HT-29 (cell line): ENCODE data around the gene MYO16. TPM values are rescaled to one million over a fixed set of nuclear protein-coding genes. Genes with fewer than 3 reads are reported as not detected.

Source experiments
- DNase-seq: peaks from one replicate; pipeline ENCODE4 v3.0.0-alpha.2; 2015; ENCODE audit warnings: low spot score
- total RNA-seq: library from RNA; depleted of rRNA; stranded (reverse); fragments of >200 nt; shearing (Covaris generic); gene quantifications from 2 replicates; pipeline ENCODE4 v1.2.3, GENCODE V29; 2014

MYO16 gene
- total RNA-seq, 1 experiment from 2014 or later: not detected

DNA sequence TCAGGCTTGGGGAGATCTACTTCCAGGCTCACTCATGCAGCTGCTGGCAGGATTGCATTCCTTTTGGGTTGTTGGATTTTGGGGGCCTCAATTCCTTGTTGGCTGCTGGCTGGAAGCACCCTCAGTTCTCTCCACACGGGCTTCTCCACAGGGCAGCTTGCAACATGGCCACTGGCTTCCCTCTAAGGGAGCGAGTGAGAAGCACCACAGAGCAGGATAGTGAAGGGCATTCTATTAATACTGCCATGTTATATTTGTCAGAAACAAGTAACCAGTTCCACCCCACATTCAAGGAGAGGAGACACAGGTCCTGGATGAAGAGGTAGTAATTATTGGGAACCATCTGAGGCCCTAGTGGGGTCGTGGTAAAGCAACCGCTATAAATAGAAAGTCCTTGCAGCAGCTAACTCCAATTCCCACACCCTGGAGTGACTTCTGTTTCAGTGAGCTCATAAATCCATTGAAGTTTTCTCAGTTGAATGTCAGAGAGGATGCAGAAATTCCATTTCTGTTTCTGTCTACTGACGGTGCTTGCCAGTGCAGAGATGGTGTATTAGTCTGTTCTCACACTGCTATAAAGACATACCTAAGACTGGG is 598.0 kb downstream of the MYO16 start:
- DNase-seq: no peak

DNA sequence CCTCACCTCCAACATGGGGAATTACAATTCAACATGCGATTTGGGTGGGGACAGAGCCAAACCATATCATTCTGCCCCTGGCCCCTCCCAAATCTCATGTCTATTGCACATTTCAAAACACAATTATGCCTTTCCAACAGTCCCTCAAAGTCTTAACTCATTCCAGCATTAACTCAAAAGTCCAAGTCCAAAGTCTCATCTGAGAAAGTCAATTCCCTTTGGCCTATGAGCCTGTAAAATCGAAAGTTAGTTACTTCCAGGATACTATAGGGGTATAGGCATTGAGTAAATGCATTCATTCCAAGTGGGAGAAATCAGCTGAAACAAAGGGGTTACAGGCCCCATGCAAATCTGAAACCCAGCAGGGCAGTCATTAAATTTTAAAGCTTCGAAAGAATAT is 598.8 kb downstream of the MYO16 start:
- DNase-seq: no peak

DNA sequence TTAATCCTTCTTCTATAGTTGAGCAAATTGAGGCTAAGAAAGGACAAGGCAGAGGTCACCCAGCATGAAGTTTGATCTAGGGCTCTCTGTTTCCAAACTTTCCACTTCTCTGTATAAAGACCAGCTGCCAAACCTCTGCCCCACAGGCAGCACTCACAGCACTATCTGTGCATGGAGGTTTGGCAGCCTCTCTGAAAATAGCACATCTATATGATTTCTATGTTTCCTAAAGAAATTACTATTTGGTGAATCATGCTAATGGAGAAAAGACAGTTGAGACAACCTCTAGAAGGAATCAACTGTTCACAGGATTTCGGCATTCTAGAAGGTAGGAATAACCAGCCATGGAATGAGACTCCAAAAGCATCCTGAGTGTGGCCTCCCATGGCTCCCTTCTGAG is 602.5 kb downstream of the MYO16 start:
- no peak for DNase-seq

DNA sequence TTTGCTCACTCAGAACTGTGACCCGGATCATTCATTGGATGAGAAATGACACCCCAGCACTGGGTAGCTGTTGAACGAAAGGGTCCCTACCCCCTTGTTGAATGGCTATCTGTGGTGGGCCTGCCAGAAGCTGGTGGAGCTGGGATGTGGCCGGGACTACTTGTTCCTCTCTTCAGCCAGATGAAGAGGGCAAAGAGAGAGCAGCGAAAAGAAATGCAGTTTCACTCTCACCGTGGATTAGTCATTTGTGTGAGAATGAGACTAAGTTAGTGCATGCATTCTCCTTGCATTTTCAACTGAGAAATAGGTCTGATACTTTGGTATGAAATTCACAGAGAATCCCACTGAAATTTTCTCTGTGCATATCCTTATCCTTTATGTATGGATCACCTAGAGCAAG is 603.9 kb downstream of the MYO16 start:
- DNase-seq: no peak

DNA sequence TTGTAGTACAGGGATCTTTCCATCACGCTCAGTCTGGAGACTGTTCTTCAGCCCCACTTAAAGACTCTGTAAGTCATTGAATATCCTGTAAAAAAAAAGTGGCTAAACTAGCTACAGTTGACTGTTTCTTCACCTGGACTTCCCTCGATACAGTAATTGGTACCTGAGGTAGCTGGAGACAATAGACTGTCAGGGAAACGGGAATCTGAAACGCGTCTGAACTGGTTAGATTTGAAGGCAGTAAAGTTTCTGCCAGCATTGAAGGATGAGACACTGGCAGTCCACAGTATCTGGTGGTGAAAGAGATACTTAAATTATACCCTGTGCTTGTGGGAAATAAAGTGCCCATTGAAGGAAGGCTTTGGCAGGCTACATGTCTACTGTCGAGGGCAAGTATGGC is 606.5 kb downstream of the MYO16 start:
- DNase-seq: no peak

DNA sequence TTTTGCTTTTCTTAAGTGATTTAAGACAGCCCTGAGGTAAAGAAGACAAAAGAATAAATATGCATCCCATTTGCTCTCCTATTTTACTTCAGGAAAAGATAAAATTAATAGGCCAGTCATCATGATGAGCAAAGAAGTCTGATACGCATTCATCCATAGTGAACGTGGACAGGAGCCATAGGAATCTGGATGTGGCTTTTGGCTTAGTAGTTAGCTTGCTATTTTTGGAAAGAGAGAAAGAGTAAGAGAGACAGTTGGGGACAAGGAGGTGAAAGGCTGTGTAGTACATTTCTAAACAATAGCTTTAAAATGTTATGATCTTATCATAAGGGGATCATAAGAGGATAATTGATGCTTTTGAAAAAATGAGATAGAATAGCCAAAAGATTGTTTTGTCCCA is 611.7 kb downstream of the MYO16 start:
- DNase-seq: no peak

DNA sequence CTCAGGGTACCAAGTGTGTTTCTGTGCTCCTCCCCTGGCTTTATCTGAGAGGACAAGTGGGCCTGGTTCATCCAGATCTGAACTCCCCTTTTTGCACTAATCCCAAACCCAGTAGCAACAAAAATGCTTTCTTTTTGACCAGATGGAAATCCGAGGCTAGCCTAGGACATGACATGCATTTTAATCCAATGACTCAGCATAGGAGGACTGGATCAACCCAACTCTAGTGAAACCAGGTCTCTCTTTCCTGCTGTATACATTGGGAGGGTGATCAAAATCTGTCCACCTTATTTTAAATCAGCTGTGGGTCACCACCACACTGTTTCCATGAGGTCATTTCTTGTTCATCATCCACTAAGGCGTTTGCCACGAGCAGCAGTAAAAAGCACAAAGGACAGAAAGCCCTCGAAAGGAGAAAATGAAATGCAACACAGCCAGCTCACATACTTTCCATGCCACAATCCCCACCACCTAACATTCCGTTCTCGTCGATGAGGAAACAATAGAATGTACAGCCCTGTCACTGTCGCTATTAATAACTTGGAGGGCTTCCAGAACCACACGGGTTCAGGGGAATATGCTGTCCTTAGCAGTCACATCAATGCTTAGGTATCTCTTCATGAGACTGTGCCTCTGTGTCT is 614.0 kb downstream of the MYO16 start:
- peak; percentile 82 for DNase-seq

DNA sequence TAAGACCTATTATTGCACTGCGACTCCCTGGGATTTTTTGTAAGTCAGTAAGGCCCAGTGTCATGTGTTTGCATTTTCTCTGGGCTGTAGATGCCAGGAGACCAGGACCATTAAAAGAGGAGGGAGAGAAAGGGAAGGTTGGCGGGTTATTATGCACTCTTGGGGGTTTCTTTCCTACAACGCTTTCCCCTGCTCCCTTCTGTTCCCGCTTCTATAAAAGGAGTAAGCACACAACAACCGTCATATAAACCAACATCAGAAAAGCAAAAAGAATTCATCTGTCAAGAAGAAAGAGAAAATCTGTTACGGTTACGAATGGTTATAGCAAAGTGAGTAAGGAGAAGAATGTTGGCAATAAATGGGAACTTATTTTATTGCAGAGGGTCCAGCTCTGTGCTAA is 615.2 kb downstream of the MYO16 start:
- DNase-seq: no peak

DNA sequence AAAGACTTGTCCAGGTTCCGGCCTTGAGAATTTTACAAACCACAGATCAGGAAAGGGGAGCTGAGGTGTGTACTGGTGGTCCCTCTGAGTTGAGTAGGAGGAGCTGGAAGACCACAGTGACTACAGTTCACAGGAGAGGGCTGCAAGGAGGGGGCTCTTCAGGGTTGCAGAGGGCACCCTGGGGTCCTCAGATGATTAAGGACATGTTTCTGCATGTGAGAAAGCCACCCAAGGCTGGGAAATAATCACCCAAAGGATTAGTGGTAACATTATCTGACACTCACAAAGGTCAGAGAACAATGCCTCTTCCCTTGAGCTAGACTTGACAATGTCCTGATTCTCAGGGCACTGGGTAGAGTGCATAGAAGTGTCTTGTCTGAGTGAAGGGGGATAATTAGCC is 616.6 kb downstream of the MYO16 start:
- no peak for DNase-seq

DNA sequence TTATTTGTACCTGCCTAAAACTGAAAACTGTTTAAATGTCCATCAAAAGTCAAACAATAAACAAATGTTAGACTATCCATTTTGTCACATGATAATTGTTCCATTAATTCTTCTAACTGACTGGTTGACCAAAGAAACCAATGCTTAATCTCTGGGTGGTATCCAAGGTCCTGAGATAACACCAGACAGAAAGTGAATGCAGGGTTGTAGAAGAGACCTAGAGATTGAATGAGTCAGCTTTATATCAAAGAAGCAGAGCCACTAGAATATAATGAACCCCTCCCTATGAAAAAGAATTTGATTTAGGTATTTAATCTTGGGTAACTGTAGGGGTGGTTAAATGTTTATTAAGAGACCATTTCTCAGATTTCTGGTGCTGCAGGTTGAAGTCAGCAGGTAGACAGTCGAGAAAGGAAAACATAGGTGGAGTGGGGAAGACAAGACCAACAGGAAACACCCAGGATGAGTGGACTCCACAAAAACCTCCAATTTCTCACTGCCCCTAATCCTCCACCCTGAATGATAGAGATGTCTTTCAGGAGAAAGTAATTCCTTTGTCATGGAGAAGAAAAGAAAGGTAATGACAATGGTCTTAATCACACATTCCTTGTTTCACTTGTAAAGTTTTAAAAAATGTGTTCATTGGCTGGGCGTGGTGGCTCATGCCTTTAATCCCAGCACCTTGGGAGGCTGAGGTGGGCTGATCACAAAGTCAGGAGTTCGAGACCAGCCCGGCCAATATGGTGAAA is 620.5 kb downstream of the MYO16 start:
- DNase-seq: no peak

DNA sequence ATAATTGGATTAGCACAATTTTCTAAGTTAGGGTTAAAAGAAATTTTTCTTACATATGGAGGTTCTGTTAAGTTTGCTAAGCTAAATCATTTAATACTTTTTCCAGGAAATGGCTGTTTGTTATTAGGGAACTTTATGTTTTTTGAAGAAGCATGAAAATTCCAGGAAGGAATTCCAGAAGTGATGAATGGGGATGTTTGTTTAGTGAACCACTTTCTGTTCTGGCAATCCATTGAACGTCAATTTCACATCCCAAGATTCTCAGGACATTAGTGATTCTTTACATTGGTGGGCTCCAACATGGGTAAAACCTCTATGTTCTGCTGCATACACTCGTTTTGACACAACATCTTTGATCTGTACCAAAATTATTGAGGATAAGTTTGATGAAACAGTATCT is 622.5 kb downstream of the MYO16 start:
- DNase-seq: no peak

DNA sequence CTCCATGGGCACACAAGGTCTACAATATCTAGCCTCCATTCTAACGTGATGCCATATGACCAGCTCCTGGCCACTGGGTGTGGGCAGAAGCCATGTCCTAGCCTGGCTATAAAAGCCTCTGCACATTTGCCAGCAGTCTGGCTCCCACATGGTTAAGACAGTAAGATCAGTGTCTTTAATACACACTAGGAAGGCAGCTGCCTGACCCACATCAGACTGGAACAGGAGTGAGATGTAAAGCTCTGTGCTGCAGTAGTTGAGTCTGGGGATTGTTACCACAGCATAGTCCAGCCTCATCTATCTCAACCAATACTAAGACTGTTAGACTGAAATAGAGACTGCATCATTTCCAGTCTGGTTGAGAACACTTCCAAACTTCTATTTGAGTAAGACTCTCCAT is 623.9 kb downstream of the MYO16 start:
- no peak for DNase-seq

DNA sequence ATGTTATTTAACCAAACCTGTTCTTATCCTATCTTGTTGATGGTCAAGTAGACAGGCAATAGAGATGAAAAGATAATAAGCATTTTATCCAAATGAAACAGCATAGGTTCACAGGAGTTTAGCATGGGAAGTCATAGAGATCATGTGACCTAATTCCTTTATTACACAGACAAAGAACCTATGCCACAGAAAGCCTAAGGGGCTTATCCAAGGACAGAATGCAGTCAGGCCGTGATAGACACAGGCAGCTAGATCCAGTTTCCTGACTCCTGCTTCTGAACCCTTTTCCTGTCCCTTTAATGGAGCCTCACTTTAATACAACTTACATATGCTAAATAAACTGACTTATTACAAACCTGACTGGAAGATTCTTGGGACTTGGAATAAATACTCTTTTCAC is 624.9 kb downstream of the MYO16 start:
- no peak for DNase-seq

DNA sequence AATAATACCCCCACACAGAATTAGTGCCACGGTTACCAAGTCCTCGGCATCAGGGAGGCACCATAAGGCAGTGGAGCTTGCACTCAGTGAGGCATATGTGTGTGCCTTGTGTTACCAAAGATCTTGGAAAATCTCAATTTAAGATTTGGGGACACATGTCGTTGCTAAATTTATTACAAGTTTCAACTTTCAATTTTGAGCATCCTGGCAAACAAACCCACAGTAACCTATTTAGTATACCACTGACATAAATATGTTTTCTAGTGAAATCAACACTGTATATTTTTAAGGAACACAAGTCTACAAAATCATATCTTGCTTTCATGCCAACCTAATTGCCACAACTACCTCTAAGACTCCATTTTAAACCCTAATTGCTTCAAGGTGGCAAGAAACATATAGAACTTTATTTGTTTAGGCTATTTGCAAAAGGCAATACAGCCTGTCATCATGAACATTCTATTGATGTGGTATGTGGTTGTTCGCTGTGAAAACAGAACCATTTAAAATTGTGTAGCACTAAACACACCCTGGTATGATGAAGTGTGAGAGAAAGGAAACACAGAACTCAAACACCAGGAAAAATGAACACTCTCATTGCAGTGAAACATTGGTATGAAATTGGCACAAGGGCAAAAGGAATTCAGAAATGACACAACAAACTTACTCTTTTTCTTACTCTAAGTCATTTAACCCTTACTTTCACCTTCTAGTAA is 625.9 kb downstream of the MYO16 start:
- no peak for DNase-seq

DNA sequence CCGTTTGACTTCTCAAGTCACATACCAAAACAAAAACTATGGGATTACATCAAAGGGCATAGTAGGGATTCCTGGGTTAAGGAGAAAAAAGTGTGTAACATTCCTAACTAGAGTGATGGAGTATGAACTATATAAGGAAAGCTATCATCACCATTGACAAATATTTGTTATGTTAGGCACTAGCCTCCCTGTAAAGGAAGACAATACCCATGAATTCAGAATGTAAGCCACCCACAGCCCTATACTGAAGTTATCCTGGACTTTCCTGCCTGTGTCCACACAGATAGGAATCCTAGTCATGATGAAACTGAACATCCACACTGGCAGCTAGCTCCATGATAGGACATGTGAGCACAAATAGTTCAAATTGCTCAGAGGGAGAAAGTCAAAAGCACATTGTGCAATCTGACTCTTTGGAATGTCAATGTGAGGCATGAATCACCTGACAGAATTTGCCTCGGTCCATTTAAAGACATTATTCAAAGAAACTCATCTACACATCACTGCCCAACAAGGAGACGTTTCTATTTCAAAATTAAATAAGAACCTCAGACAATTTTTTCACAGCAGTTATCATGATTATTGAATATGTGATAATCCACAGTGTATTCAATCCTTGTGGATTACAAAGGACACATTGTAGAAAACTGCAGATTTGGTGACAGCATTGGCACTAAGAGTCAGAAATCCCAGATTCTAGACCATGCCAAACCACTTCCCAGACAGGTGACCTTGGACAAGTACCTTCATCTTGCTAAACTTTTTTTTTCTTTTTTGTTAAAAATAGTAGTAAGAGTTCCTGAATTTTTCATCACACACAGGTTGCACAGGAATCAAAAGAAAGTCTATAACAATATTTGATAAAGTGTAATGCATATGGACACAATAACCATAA is 627.7 kb downstream of the MYO16 start:
- peak; percentile 34 for DNase-seq
